ENCODE results near the gene VAPB.

GRCh38 chr20:58399926-58400325 lies 10.9 kb downstream of the VAPB start:
- TF ChIP-seq POLR2A (IDR thresholded peaks at IDR 0.05) (no peak), CTCF (IDR thresholded peaks at IDR 0.05) (no peak)

All from lower leg skin (tissue), 3 donors.